Progenitor cell of endocrine pancreas (in vitro differentiated cells): ENCODE results near the gene KCNQ1. TPM values are rescaled to one million over a fixed set of nuclear protein-coding genes. Genes with fewer than 3 reads are reported as not detected.

Experiments used
- DNase-seq: peaks from one replicate; pipeline ENCODE4 v3.0.0; 2021; ENCODE audit warnings: low spot score; ENCODE audit not compliant: unreplicated experiment
- H3K27ac Mint-ChIP-seq: 2 replicates; pipeline ENCODE4 v1.8.0; 2021; ENCODE audit warnings: mild to moderate bottlenecking, moderate library complexity, mixed read lengths
- H3K27me3 Mint-ChIP-seq: 2 replicates; pipeline ENCODE4 v1.8.0; 2021; ENCODE audit warnings: mixed read lengths
- H3K36me3 Mint-ChIP-seq: 2 replicates; pipeline ENCODE4 v1.8.0; 2022; ENCODE audit warnings: mixed read lengths; ENCODE audit not compliant: insufficient read depth
- H3K4me1 Mint-ChIP-seq: 2 replicates; pipeline ENCODE4 v1.8.0; 2021; ENCODE audit warnings: low read depth, mixed read lengths
- H3K4me3 Mint-ChIP-seq: 2 replicates; pipeline ENCODE4 v1.8.0; 2021; ENCODE audit warnings: low read depth, mild to moderate bottlenecking, moderate library complexity, mixed read lengths
- H3K9me3 Mint-ChIP-seq: 2 replicates; pipeline ENCODE4 v1.8.0; 2021; ENCODE audit warnings: low read depth, mixed read lengths
- CTCF ChIP-seq: fragments of 200-600 bp; sonication (generic); IDR thresholded peaks from one replicate; pipeline ENCODE4 v1.5.0; 2021; ENCODE audit warnings: antibody characterized with exemption, mild to moderate bottlenecking; ENCODE audit not compliant: unreplicated experiment
- total RNA-seq: library from RNA; stranded (reverse); gene quantifications from 2 replicates; pipeline ENCODE4 v1.2.1, GENCODE V29; 2021

KCNQ1 gene
- total RNA-seq, 1 donor from 2014 or later = 3.3 TPM

DNA sequence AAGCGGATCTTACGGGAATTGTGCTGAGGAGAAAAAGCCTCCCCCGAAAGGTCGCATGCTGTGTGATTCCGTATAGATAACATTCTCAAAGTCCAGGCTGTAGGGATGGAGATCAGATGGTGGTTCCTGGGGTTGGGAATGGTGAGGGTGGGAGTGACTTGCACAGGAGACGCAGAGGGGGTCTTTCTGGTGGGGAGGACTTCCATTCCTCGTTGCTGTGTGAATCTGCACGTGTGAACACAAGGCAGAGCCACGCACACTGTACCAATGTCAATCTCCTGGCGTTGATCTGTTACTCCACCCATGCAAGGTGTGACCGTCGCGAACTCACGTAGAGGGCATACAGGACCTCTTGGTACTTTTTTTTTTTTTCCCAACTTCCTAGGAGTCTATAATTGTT, 313.9 kb downstream of the KCNQ1 start:
- H3K4me3 Mint-ChIP-seq = no peak overlapping the region
- no peaks in the 10 kb centered on the region for H3K4me1 Mint-ChIP-seq
- peaks cover 10% of the 10 kb centered on the region for H3K27me3 Mint-ChIP-seq
- DNase-seq = no peak
- H3K36me3 Mint-ChIP-seq = no peaks in the 10 kb centered on the region
- no peak for TF ChIP-seq CTCF
- no peak overlapping the region for H3K27ac Mint-ChIP-seq
- H3K9me3 Mint-ChIP-seq = peaks cover 10% of the 10 kb centered on the region

GRCh38 chr11:2759228-2760195, 314.7 kb downstream of the KCNQ1 start:
- H3K27me3 Mint-ChIP-seq = peaks cover 6% of the 10 kb centered on the region
- no peak overlapping the region for H3K27ac Mint-ChIP-seq
- no peak for TF ChIP-seq CTCF
- peaks cover 10% of the 10 kb centered on the region for H3K9me3 Mint-ChIP-seq
- no peaks in the 10 kb centered on the region for H3K4me1 Mint-ChIP-seq
- peak; percentile 6 for DNase-seq
- no peaks in the 10 kb centered on the region for H3K36me3 Mint-ChIP-seq
- no peak overlapping the region for H3K4me3 Mint-ChIP-seq

- peaks cover 6% of the 10 kb centered on the region for H3K27me3 Mint-ChIP-seq
Measured at GRCh38 chr11:2760196-2760871, 315.5 kb downstream of the KCNQ1 start.

GRCh38 chr11:2761131-2762030, 316.6 kb downstream of the KCNQ1 start:
- DNase-seq = peak; percentile 6
- Mint-ChIP-seq H3K36me3 (no peaks in the 10 kb centered on the region), H3K4me3 (no peak overlapping the region), H3K27ac (no peak overlapping the region), H3K4me1 (no peaks in the 10 kb centered on the region), H3K27me3 (peaks cover 6% of the 10 kb centered on the region), H3K9me3 (peaks cover 21% of the 10 kb centered on the region)
- TF ChIP-seq CTCF = no peak

More at GRCh38 chr11:2760196-2760871, 315.5 kb downstream of the KCNQ1 start:
- Mint-ChIP-seq H3K4me3 (no peak overlapping the region), H3K4me1 (no peaks in the 10 kb centered on the region), H3K9me3 (peaks cover 11% of the 10 kb centered on the region), H3K27ac (no peak overlapping the region), H3K36me3 (no peaks in the 10 kb centered on the region)
- DNase-seq = peak; percentile 6
- no peak for TF ChIP-seq CTCF

- no peak for TF ChIP-seq CTCF
- Mint-ChIP-seq H3K9me3 (peaks cover 28% of the 10 kb centered on the region), H3K27me3 (peaks cover 6% of the 10 kb centered on the region), H3K4me1 (no peaks in the 10 kb centered on the region), H3K27ac (no peak overlapping the region), H3K36me3 (peaks cover under 1% of the 10 kb centered on the region), H3K4me3 (no peak overlapping the region)
- no peak for DNase-seq
Measured at GRCh38 chr11:2762031-2762380, 317.2 kb downstream of the KCNQ1 start.
